Colonic mucosa (tissue), 4 donors: ENCODE results near the gene CCDC197. TPM values are rescaled to one million over a fixed set of nuclear protein-coding genes. Genes with fewer than 3 reads are reported as not detected.

Experiments used
- DNase-seq: peaks from one replicate; pipeline ENCODE4 v3.0.0-alpha.2; 2020
- H3K27ac ChIP-seq: fragments of 200-600 bp; one replicate; pipeline ENCODE4 v1.8.0; 2021
- H3K27me3 ChIP-seq: fragments of 200-600 bp; one replicate; pipeline ENCODE4 v1.8.0; 2021
- H3K36me3 ChIP-seq: fragments of 200-600 bp; one replicate; pipeline ENCODE4 v1.8.0; 2021
- H3K4me1 ChIP-seq: fragments of 200-600 bp; one replicate; pipeline ENCODE4 v1.8.0; 2021; ENCODE audit warnings: mild to moderate bottlenecking
- H3K4me3 ChIP-seq: fragments of 200-600 bp; one replicate; pipeline ENCODE4 v1.8.0; 2021
- H3K9ac ChIP-seq, 2 donors: one replicate each; pipeline ENCODE4 v1.7.0; 2013; ENCODE audit warnings: control low read depth in 2 of 2, low read depth in 2 of 2, low read length in 2 of 2
- H3K9me3 ChIP-seq: fragments of 200-600 bp; one replicate; pipeline ENCODE4 v1.8.0; 2021
- intact Hi-C: fragments of 100-400 bp; cut with DNase I; formaldehyde crosslinking; loops from one replicate; pipeline ENCODE4 v1.14.1; 2022
- total RNA-seq, 2 donors: library from RNA; stranded (reverse); fragmentation: NEBNext Ultra II Directional in 1 of 2; extraction: Animal tissue kit (Norgen Biotek cat#: 25700) in 1 of 2; gene quantifications; one replicate each; pipeline ENCODE4 v1.2.1, GENCODE V29; 2021
- TF ChIP-seq, protein P1 (sequence below): fragments of 200-600 bp; IDR thresholded peaks from one replicate; pipeline ENCODE4 v1.8.0; 2022; ENCODE audit warnings: antibody characterized with exemption, mild to moderate bottlenecking
- donor health status: healthy.
- donor health status: DM: no; HTN: no; CAD: no.
- donor health status: DM: no; HTN: no; CAD: no.

Gene CCDC197
- total RNA-seq, 2 donors from 2014 or later, result not detected

- H3K9ac ChIP-seq, result no peak overlapping the region
- no peaks in the 10 kb centered on the region for H3K27me3 ChIP-seq
- no peak for DNase-seq
- no peaks in the 10 kb centered on the region for H3K4me1 ChIP-seq
- TF ChIP-seq, protein P1, sequence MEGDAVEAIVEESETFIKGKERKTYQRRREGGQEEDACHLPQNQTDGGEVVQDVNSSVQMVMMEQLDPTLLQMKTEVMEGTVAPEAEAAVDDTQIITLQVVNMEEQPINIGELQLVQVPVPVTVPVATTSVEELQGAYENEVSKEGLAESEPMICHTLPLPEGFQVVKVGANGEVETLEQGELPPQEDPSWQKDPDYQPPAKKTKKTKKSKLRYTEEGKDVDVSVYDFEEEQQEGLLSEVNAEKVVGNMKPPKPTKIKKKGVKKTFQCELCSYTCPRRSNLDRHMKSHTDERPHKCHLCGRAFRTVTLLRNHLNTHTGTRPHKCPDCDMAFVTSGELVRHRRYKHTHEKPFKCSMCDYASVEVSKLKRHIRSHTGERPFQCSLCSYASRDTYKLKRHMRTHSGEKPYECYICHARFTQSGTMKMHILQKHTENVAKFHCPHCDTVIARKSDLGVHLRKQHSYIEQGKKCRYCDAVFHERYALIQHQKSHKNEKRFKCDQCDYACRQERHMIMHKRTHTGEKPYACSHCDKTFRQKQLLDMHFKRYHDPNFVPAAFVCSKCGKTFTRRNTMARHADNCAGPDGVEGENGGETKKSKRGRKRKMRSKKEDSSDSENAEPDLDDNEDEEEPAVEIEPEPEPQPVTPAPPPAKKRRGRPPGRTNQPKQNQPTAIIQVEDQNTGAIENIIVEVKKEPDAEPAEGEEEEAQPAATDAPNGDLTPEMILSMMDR, result no peak
- no peaks in the 10 kb centered on the region for H3K36me3 ChIP-seq
- intact Hi-C loops, result no loop called here
- H3K27ac ChIP-seq, result no peak overlapping the region
- H3K9me3 ChIP-seq, result no peaks in the 10 kb centered on the region
- no peak overlapping the region for H3K4me3 ChIP-seq
Observed at GRCh38 chr14:94040247-94040646, 43.1 kb downstream of the CCDC197 start.

DNA sequence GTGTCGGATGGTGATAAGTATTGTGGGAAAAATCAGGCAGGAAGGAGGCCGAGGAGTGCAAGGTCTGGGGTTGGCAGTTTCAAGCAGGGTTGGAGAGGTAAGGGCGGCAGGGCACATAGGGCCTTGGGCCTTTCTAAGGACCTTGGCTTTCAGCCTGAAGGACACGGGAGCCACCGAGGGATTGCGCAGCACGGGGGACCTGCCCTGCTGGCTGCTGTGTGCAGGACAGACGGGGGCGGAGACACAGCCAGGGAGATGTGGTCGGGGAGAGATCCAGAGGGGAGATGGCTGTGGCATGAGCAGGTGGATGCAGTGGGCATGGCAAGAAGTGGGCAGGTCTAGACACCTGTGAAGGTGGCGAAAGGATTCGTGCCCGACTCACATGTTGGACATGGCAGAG is 43.7 kb downstream of the CCDC197 start:
- H3K27me3 ChIP-seq, result no peaks in the 10 kb centered on the region
- H3K27ac ChIP-seq, result no peak overlapping the region
- no peak for DNase-seq
- TF ChIP-seq, protein P1, result no peak
- H3K9ac ChIP-seq, result no peak overlapping the region
- H3K9me3 ChIP-seq, result no peaks in the 10 kb centered on the region
- no peaks in the 10 kb centered on the region for H3K36me3 ChIP-seq
- no peaks in the 10 kb centered on the region for H3K4me1 ChIP-seq
- no peak overlapping the region for H3K4me3 ChIP-seq
- intact Hi-C loops, result no loop called here

DNA sequence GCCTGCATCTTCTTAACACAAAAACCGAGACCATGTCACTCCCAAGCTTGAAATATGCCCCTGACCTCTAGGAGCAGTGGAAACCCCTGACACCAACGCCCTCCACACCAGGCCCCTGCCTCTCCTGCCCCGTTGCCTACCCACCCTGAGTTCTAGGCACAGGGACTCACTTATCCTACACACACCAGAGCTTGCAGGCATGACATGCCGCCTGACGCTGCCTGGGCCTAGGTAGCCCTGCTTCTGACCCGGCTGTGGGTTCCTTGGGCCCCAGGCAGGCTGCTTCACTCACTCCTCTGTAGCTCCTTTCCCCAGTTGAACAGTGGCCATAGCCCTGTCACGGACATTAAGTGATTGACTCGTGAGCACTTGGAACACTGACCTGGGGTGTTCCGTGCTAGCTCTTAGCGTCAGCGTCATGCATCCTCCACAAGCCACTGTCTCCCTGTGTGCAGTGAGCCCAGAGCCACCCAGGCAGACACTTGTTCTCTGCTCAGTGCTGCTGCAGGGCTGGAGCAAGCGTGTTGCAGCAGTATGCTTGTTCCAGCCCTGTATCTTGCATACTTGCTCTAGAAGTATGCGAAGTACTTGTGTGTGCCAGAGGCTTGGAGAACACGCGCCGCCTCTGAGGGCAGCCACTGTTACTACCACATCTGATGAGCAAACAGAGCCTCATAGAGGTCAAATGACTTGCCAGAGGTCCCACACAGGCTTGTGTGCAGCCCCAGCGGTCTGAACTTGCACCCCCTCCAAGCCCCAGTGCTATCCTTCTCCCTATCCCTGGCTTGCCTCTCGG is 44.6 kb downstream of the CCDC197 start:
- intact Hi-C loops, result no loop called here
- no peaks in the 10 kb centered on the region for H3K27me3 ChIP-seq
- no peaks in the 10 kb centered on the region for H3K36me3 ChIP-seq
- no peak overlapping the region for H3K9ac ChIP-seq
- DNase-seq, result no peak
- no peak overlapping the region for H3K27ac ChIP-seq
- no peaks in the 10 kb centered on the region for H3K9me3 ChIP-seq
- H3K4me3 ChIP-seq, result no peak overlapping the region
- no peaks in the 10 kb centered on the region for H3K4me1 ChIP-seq
- TF ChIP-seq, protein P1, result no peak

GRCh38 chr14:94042433-94043091 is 45.5 kb downstream of the CCDC197 start:
- TF ChIP-seq, protein P1, result no peak
- no peak for DNase-seq
- H3K9ac ChIP-seq, result no peak overlapping the region
- no peak overlapping the region for H3K4me3 ChIP-seq
- no peaks in the 10 kb centered on the region for H3K36me3 ChIP-seq
- no peaks in the 10 kb centered on the region for H3K9me3 ChIP-seq
- intact Hi-C loops, result no loop called here
- no peaks in the 10 kb centered on the region for H3K27me3 ChIP-seq
- no peaks in the 10 kb centered on the region for H3K4me1 ChIP-seq
- H3K27ac ChIP-seq, result no peak overlapping the region

- Histone ChIP-seq H3K9me3 (no peaks in the 10 kb centered on the region), H3K4me1 (no peaks in the 10 kb centered on the region), H3K4me3 (no peak overlapping the region), H3K27ac (no peak overlapping the region), H3K36me3 (no peaks in the 10 kb centered on the region), H3K9ac (no peak overlapping the region), H3K27me3 (no peaks in the 10 kb centered on the region)
- DNase-seq, result no peak
- intact Hi-C loops, result no loop called here
- TF ChIP-seq, protein P1, result no peak
Observed at GRCh38 chr14:94043111-94043755, 46.1 kb downstream of the CCDC197 start.
